IPS DF 6.9 (cell line): ENCODE data around the gene ZFAND5.

Source experiments
- DNase-seq: peaks from one replicate; pipeline ENCODE4 v3.0.0-alpha.2; 2013; ENCODE audit warnings: low read depth, low spot score
- H3K27ac ChIP-seq: one replicate; pipeline ENCODE4 v1.5.1; 2013; ENCODE audit warnings: low read length, control low read depth
- H3K27me3 ChIP-seq: 2 replicates; pipeline ENCODE4 v1.6.1; 2013; ENCODE audit warnings: mild to moderate bottlenecking, low read length; ENCODE audit not compliant: control insufficient read depth, insufficient read depth
- H3K36me3 ChIP-seq: 2 replicates; pipeline ENCODE4 v1.6.1; 2013; ENCODE audit warnings: low read length; ENCODE audit not compliant: control insufficient read depth, insufficient read depth
- H3K4me1 ChIP-seq: 2 replicates; pipeline ENCODE4 v1.6.1; 2013; ENCODE audit warnings: low read length; ENCODE audit not compliant: control insufficient read depth, insufficient read depth
- H3K4me3 ChIP-seq: 2 replicates; pipeline ENCODE4 v1.5.1; 2013; ENCODE audit warnings: mild to moderate bottlenecking, low read length
- H3K9me3 ChIP-seq: 2 replicates; pipeline ENCODE4 v1.6.1; 2013; ENCODE audit warnings: low read length, inconsistent platforms; ENCODE audit not compliant: control insufficient read depth, insufficient read depth
- WGBS: extraction: QIAGEN DNeasy Blood & Tissue Kit; methylation state at CpG from one replicate; pipeline ENCODE4 v1.1.7; 2013; ENCODE audit warnings: mixed read lengths, missing lambda C conversion rate; ENCODE audit not compliant: insufficient read length, insufficient coverage; 5-methylcytosine and 5-hydroxymethylcytosine counted together

ZFAND5 gene

DNA sequence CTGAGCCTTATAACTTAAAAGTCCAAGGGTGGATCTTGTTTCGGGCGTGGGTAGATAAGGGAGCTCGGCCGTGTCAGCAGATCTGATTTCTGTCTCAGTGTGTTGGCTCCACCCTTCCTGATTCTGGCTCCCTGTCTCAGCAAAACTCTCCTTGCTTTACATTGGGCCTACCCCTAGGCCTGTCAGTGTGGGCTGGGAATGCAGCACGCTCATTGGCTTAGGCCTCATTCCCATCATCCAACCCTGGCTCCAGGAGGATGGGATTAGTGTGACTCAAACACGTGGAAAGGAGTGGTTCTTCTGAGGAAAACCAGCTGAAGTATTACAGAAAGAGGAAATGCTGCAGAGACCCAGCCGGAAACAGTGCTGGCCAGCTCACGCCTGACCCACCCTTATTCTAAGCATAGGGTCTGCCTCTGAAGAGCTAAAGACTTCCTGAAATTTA is 59.9 kb downstream of the ZFAND5 start:
- no peaks in the 10 kb centered on the region for H3K36me3 ChIP-seq
- H3K9me3 ChIP-seq: no peaks in the 10 kb centered on the region
- H3K27me3 ChIP-seq: no peaks in the 10 kb centered on the region
- H3K27ac ChIP-seq: no peak overlapping the region
- H3K4me3 ChIP-seq: no peak overlapping the region
- no CpG with 5 or more reads among the region's 8 CpGs for WGBS
- no peaks in the 10 kb centered on the region for H3K4me1 ChIP-seq
- DNase-seq: peak; percentile 54

GRCh38 chr9:72304538-72304937 is 60.5 kb downstream of the ZFAND5 start:
- no peak overlapping the region for H3K4me3 ChIP-seq
- H3K27me3 ChIP-seq: no peaks in the 10 kb centered on the region
- no peak overlapping the region for H3K27ac ChIP-seq
- no peaks in the 10 kb centered on the region for H3K4me1 ChIP-seq
- DNase-seq: no peak
- no peaks in the 10 kb centered on the region for H3K9me3 ChIP-seq
- H3K36me3 ChIP-seq: no peaks in the 10 kb centered on the region
- no CpG with 5 or more reads among the region's 1 CpG for WGBS
